Measurements from ENCODE around the gene PHACTR1.

PHACTR1 gene

GRCh38 chr6:12851123-12851695, 134.6 kb downstream of the PHACTR1 start:
- no peak for DNase-seq

- DNase-seq, result no peak
Observed at GRCh38 chr6:12861603-12862002, 145.0 kb downstream of the PHACTR1 start.

GRCh38 chr6:12865117-12865516, 148.6 kb downstream of the PHACTR1 start:
- DNase-seq, result peak in 1 of 2 experiments; percentile 6

GRCh38 chr6:12865671-12866181, 149.2 kb downstream of the PHACTR1 start:
- peak in 1 of 2 experiments; percentile 15 for DNase-seq

GRCh38 chr6:12866422-12867029, 150.0 kb downstream of the PHACTR1 start:
- DNase-seq, result no peak

GRCh38 chr6:12869816-12870432, 153.4 kb downstream of the PHACTR1 start:
- DNase-seq, result peak in 1 of 2 experiments; percentile 8

GRCh38 chr6:12873691-12874090, 157.1 kb downstream of the PHACTR1 start:
- no peak for DNase-seq

GRCh38 chr6:12875051-12875450, 158.5 kb downstream of the PHACTR1 start:
- DNase-seq, result no peak

GRCh38 chr6:12878741-12879140, 162.2 kb downstream of the PHACTR1 start:
- DNase-seq, result no peak

GRCh38 chr6:12882761-12883290, 166.3 kb downstream of the PHACTR1 start:
- no peak for DNase-seq

GRCh38 chr6:12884983-12885382, 168.4 kb downstream of the PHACTR1 start:
- DNase-seq, result no peak

- no peak for DNase-seq
Observed at GRCh38 chr6:12886961-12887775, 170.6 kb downstream of the PHACTR1 start.

- no peak for DNase-seq
Observed at GRCh38 chr6:12890171-12890790, 173.7 kb downstream of the PHACTR1 start.

GRCh38 chr6:12891595-12891994, 175.0 kb downstream of the PHACTR1 start:
- DNase-seq, result no peak

GRCh38 chr6:12892151-12892550, 175.6 kb downstream of the PHACTR1 start:
- no peak for DNase-seq

- DNase-seq, result no peak
Observed at GRCh38 chr6:12893036-12893435, 176.5 kb downstream of the PHACTR1 start.

GRCh38 chr6:12895721-12896120, 179.2 kb downstream of the PHACTR1 start:
- no peak for DNase-seq

GRCh38 chr6:12896208-12896733, 179.7 kb downstream of the PHACTR1 start:
- DNase-seq, result no peak

GRCh38 chr6:12898603-12899002, 182.0 kb downstream of the PHACTR1 start:
- no peak for DNase-seq

- DNase-seq, result no peak
Observed at GRCh38 chr6:12899046-12899833, 182.7 kb downstream of the PHACTR1 start.

GRCh38 chr6:12903246-12903645, 186.7 kb downstream of the PHACTR1 start:
- no peak for DNase-seq

GRCh38 chr6:12909833-12910232, 193.3 kb downstream of the PHACTR1 start:
- no peak for DNase-seq
